Nucleus accumbens (tissue), 56 donors: ENCODE measurements around the gene SPTA1.

Experiments used
- DNase-seq, 56 donors: peaks; one replicate each; lab custom pipeline; 2025; lab: John Stamatoyannopoulos, UW

The SPTA1 gene

DNA sequence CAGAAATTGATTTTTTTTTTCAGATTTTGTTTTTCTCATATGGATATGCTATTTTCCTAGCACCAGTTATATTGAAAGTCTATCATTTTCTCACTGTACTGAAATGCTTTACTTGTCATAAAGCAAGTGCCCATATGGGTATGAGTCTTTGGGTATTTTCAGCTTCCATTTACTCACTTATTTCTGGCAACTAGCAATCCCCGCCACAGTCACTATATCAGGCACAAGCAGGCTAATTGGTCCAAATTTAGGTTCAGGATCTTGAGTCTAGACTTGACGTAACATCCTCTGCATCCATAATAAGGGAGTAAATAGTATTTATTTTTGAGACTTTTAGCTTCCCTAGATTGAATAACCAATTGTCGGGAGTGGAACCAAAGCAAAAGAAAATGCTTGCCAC, 109.0 kb downstream of the SPTA1 start:
- no peak for DNase-seq

DNA sequence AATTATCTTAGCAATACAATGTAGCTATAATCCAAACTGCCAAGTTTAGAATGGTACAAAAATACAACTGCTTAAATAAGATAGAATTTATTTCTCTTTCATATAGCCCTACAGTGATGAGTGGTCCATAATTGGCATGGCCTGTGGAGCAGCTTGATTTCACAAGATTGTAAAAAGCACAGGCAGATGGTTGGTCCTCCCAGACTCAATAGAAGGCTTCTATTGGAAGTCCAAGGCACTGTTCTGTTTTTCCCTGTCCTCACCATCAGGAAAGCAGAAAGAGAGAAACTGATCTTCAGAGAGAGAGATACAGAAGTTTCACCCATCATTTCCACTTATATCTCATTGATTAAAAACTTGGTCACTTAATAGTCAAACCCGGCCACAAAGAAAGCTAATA, 114.3 kb downstream of the SPTA1 start:
- DNase-seq = no peak

DNA sequence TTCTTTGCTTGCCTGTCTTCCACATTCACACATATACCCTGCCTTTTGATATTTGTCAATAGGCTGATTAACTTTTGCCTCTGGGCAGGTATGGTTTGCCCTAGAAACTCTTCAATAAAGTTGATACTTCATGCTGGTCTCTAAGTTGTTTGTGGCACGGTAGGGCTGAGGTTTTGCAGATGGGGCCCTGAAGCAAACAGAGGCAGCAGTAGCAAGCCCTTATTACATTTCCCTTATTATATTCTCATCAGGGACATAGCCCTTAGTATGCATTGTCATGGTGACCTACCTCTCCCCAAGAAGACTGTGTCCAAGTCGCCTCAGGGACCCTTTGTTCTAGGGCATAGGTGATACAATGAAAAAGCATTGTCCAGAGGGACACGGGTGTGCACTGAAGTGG, 116.0 kb downstream of the SPTA1 start, which contains the start of gene OR6P1:
Gene OR6P1 (minus strand): TSS at position 101 of the 400 bp plus-strand sequence. CDS start 6,976 bp downstream, outside the sequence.
- DNase-seq = no peak

DNA sequence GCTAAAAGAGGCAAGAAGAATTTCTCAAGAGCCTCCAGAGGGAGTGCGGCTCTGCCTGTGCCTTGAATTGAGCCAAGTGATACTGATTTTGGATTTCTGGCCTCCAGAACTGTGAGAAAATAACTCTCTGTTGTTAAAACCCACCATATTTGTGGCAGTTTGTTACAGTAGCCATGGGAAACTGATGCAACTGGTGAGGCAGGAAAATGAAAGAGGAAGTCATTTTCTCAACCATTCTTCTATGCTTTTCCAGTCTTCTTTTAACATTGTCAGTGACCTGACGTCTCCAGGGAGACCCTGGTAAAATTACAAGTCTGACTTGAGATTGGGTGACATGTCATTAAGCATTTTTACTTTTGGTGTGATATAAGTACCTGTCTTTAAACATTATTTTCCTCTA, 121.9 kb downstream of the SPTA1 start:
- no peak for DNase-seq

DNA sequence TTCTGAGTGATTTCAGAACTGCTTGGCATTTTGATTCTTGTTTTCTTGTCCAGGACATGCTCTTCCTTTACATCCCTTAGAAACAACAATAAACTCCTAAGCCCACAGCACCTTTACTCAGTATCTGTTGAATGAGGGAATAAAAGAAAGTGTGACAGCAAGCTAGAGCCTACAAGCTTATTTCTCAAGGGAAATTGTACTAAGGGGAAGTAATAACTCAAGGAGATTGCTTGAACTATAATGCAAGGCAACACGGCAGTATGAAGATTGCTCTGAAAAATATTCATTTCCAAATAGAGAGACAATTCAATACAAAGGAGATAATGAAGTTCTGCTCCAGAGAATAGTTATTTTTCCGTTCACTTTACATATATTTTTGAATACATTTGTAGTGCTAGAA, 122.7 kb downstream of the SPTA1 start:
- DNase-seq = no peak
